Measurements from ENCODE around the gene DAPK1.

- TF ChIP-seq CTCF (IDR thresholded peaks at IDR 0.05) (no peak), POLR2A (IDR thresholded peaks at IDR 0.05) (no peak)
Measured at GRCh38 chr9:87748881-87749280, 251.2 kb downstream of the DAPK1 start.

Data from transverse colon (tissue), 3 donors.